Suppressor macrophage (primary cell): Measurements from ENCODE around the gene ACTG2.

Source experiments
- DNase-seq, 4 experiments: peaks; one replicate each; pipeline ENCODE4 v3.0.0-alpha.2; 2020 to 2022

ACTG2 gene

GRCh38 chr2:73969356-73969755, 76.5 kb downstream of the ACTG2 start:
- peak; percentile 35 to 64 (median 53) for DNase-seq
